SU-DHL-6 (cell line): ENCODE data around the gene RASSF9.

ENCODE experiments used
- H2AFZ ChIP-seq: fragments of 200-600 bp; sonication (generic); 2 replicates; pipeline ENCODE4 v1.6.1; 2014; ENCODE audit warnings: low read depth, mild to moderate bottlenecking, moderate library complexity, mixed read lengths, antibody characterized with exemption, low read length; ENCODE audit not compliant: severe bottlenecking
- H3F3A ChIP-seq: fragments of 200-600 bp; shearing (Covaris generic); 2 replicates; pipeline ENCODE4 v1.6.0; 2016; ENCODE audit warnings: antibody characterized with exemption, mild to moderate bottlenecking; ENCODE audit not compliant: insufficient read depth
- H3K27ac ChIP-seq: fragments of 200-600 bp; sonication (generic); 2 replicates; pipeline ENCODE4 v1.5.1; 2016; ENCODE audit warnings: low read depth, mild to moderate bottlenecking, low read length, moderate library complexity, mixed read lengths
- H3K27me3 ChIP-seq: fragments of 200-600 bp; sonication (generic), shearing (Covaris generic); 2 replicates; pipeline ENCODE4 v1.6.0; 2014; ENCODE audit warnings: mild to moderate bottlenecking, low read length
- H3K36me3 ChIP-seq: fragments of 200-600 bp; sonication (generic); 2 replicates; pipeline ENCODE4 v1.6.1; 2014; ENCODE audit warnings: mild to moderate bottlenecking, low read length, mixed read lengths
- H3K4me2 ChIP-seq: fragments of 300-600, 200-600 bp; shearing (Covaris generic), sonication (generic); 2 replicates; pipeline ENCODE4 v1.6.0; 2014; ENCODE audit warnings: low read length, low read depth, mild to moderate bottlenecking; ENCODE audit not compliant: poor library complexity, severe bottlenecking
- H3K4me3 ChIP-seq: fragments of 200-600 bp; sonication (generic); 2 replicates; pipeline ENCODE4 v1.5.1; 2014; ENCODE audit warnings: antibody characterized with exemption, low read length, mild to moderate bottlenecking, mixed read lengths; ENCODE audit not compliant: insufficient read depth, poor library complexity, severe bottlenecking
- H3K79me2 ChIP-seq: fragments of 200-600 bp; sonication (generic); 2 replicates; pipeline ENCODE4 v1.6.1; 2014; ENCODE audit warnings: mild to moderate bottlenecking, low read length, moderate library complexity; ENCODE audit not compliant: insufficient read depth
- H3K9ac ChIP-seq: fragments of 200-600 bp; sonication (generic); 2 replicates; pipeline ENCODE4 v1.7.0; 2014; ENCODE audit warnings: mild to moderate bottlenecking, low read length
- H3K9me2 ChIP-seq: fragments of 200-600 bp; sonication (generic); replicated peaks from 2 replicates; pipeline ENCODE4 v1.6.1; 2014; ENCODE audit warnings: low read length; ENCODE audit not compliant: insufficient read depth
- H3K9me3 ChIP-seq: fragments of 200-600 bp; sonication (generic); 2 replicates; pipeline ENCODE4 v1.6.1; 2014; ENCODE audit warnings: low read length, mixed read lengths; ENCODE audit not compliant: insufficient read depth
- H4K20me1 ChIP-seq: fragments of 200-600 bp; sonication (generic); 2 replicates; pipeline ENCODE4 v1.6.1; 2014; ENCODE audit warnings: low read depth, mild to moderate bottlenecking, antibody characterized with exemption, low read length, moderate library complexity, mixed read lengths
- EZH2phosphoT487 ChIP-seq: fragments of 200-600 bp; sonication (generic), shearing (Covaris generic); conservative IDR thresholded peaks from 2 replicates; pipeline ENCODE4 v1.6.1; 2018; ENCODE audit warnings: mild to moderate bottlenecking, antibody characterized with exemption, low read length, moderate library complexity, mixed read lengths
- TF ChIP-seq, protein P1 (sequence below): fragments of 200-600 bp; sonication (generic); IDR thresholded peaks from one replicate; pipeline ENCODE4 v1.5.1; 2017; ENCODE audit warnings: antibody characterized with exemption, mild to moderate bottlenecking, low read length, moderate library complexity; ENCODE audit not compliant: insufficient read depth, poor library complexity, severe bottlenecking

The RASSF9 gene

DNA sequence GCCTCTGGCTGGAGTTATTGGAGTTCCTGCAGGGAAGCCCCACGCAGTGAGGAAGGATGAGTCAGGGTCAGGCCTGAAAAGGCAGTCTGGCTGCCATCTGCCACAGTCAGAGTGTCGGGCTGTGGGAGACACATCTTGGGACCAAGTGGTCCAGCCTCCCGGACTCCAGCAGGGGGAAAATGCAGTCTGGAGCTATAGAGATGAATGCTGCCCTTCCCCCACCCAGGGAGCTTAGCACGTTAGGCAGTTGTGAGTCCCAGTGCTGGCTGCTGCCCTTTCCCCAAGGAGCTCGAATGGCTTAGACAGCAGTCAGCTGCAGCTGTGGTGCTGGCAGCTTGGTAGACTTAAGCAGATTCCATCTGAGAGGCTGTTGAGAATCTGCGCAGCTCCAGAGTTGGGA lies 29.7 kb upstream of the RASSF9 start:
- Histone ChIP-seq H3K9me2 (no peaks in the 10 kb centered on the region), H3K9ac (no peak overlapping the region), H3K9me3 (no peaks in the 10 kb centered on the region), H3K79me2 (no peaks in the 10 kb centered on the region), H3K4me2 (no peak overlapping the region), H3K36me3 (no peaks in the 10 kb centered on the region), H3K4me3 (no peak overlapping the region), H2AFZ (no peak overlapping the region), H3F3A (no peaks in the 10 kb centered on the region), H3K27ac (no peak overlapping the region), H3K27me3 (no peaks in the 10 kb centered on the region), H4K20me1 (no peaks in the 10 kb centered on the region)
- TF ChIP-seq, protein P1, sequence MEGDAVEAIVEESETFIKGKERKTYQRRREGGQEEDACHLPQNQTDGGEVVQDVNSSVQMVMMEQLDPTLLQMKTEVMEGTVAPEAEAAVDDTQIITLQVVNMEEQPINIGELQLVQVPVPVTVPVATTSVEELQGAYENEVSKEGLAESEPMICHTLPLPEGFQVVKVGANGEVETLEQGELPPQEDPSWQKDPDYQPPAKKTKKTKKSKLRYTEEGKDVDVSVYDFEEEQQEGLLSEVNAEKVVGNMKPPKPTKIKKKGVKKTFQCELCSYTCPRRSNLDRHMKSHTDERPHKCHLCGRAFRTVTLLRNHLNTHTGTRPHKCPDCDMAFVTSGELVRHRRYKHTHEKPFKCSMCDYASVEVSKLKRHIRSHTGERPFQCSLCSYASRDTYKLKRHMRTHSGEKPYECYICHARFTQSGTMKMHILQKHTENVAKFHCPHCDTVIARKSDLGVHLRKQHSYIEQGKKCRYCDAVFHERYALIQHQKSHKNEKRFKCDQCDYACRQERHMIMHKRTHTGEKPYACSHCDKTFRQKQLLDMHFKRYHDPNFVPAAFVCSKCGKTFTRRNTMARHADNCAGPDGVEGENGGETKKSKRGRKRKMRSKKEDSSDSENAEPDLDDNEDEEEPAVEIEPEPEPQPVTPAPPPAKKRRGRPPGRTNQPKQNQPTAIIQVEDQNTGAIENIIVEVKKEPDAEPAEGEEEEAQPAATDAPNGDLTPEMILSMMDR = no peak
- TF ChIP-seq EZH2phosphoT487 = no peak

DNA sequence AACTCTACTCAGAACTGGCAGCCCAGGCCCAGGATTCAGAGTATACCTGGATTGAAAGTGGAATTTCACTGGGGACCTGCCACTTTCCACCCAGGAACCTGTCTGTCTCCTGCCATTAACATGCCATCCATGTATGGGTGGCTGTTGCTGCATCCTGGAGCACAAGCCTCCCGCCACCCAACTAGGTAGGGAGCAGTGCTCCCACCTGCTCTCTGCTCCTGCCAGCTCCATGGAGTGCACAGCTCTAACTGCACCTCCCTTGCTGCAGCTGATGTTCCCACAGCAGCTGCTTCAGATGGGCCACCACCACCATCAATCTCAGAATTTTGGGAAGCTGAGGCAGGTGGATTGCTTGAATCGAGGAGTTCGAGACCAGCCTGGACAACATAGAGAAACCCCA lies 20.8 kb upstream of the RASSF9 start:
- no peak overlapping the region for H3K9ac ChIP-seq
- H3K27me3 ChIP-seq = no peaks in the 10 kb centered on the region
- no peaks in the 10 kb centered on the region for H3K9me2 ChIP-seq
- no peaks in the 10 kb centered on the region for H3K9me3 ChIP-seq
- H3F3A ChIP-seq = no peaks in the 10 kb centered on the region
- H4K20me1 ChIP-seq = no peaks in the 10 kb centered on the region
- no peak overlapping the region for H3K4me3 ChIP-seq
- TF ChIP-seq, protein P1 = no peak
- TF ChIP-seq EZH2phosphoT487 = no peak
- no peaks in the 10 kb centered on the region for H3K79me2 ChIP-seq
- H2AFZ ChIP-seq = no peak overlapping the region
- no peak overlapping the region for H3K27ac ChIP-seq
- no peaks in the 10 kb centered on the region for H3K36me3 ChIP-seq
- H3K4me2 ChIP-seq = no peak overlapping the region

DNA sequence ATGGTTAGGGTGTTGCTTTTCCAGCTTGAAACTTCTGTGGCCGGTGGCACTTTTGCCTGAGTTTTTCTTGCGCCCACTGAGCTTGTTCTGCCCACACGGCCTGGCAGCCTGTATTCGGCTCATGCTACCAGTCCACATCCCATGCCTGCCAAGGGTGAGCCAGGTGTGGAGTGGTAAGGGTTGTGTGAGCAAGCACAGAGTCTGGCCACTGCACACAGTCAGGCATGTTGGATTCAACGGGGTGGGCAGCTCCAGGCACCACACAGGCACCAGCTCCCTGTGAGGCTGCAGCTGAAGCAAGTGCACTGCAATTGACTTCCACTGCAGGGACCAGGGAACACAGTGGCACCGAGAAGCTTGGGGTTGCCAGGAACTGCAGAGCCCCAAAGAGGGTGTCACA lies 19.1 kb upstream of the RASSF9 start:
- Histone ChIP-seq H3K27me3 (no peaks in the 10 kb centered on the region), H3K9me2 (no peaks in the 10 kb centered on the region), H3K9ac (no peak overlapping the region), H3K4me3 (no peak overlapping the region), H2AFZ (no peak overlapping the region), H3K79me2 (no peaks in the 10 kb centered on the region), H3K36me3 (no peaks in the 10 kb centered on the region), H4K20me1 (no peaks in the 10 kb centered on the region), H3K4me2 (no peak overlapping the region), H3K27ac (no peak overlapping the region), H3F3A (no peaks in the 10 kb centered on the region), H3K9me3 (no peaks in the 10 kb centered on the region)
- TF ChIP-seq EZH2phosphoT487 = no peak
- TF ChIP-seq, protein P1 = no peak

DNA sequence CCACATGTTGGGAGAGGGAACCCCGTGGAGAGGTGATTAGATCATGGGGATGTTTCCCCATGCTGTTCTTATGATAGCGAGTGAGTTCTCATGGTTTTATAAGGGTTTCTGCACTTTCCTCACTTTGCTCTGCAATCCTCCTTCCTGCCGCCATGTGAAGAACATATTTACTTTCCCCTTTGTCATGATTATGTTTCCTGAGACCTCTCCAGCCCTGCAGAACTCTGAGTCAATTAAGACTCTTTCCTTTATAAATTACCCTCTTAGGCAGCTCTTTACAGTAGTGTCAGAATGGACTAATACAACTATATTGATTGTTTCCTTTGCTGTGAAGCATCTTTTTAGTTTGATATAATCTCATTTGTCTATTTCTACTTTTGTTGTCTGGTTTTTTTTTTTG lies 13.1 kb upstream of the RASSF9 start:
- no peak for TF ChIP-seq EZH2phosphoT487
- TF ChIP-seq, protein P1 = no peak
- Histone ChIP-seq H3K9ac (no peak overlapping the region), H3K27ac (no peak overlapping the region), H3K27me3 (no peaks in the 10 kb centered on the region), H4K20me1 (no peaks in the 10 kb centered on the region), H3K4me3 (no peak overlapping the region), H3K4me2 (no peak overlapping the region), H3F3A (no peaks in the 10 kb centered on the region), H3K79me2 (no peaks in the 10 kb centered on the region), H3K9me2 (no peaks in the 10 kb centered on the region), H2AFZ (no peak overlapping the region), H3K36me3 (no peaks in the 10 kb centered on the region), H3K9me3 (no peaks in the 10 kb centered on the region)
